ENCODE measurements around the gene KCNK5. TPM values are rescaled to one million over a fixed set of nuclear protein-coding genes. Genes with fewer than 3 reads are reported as not detected.

The KCNK5 gene
- total and polyA plus RNA-seq, 2 of the 8 experiments (the other 6 are each of a cell fraction or from before 2014, with no cell fraction given): 20.9 to 44.3 TPM

- TF ChIP-seq RBBP5 (IDR thresholded peaks at IDR 0.05; ENCODE audit: borderline replicate concordance, low read depth, low read length) (peak; percentile 69; the same call in 1 of the 2 replicates), SRF (IDR thresholded peaks at IDR 0.05; ENCODE audit: low read depth, low read length) (no peak), TCF12 (IDR thresholded peaks at IDR 0.05; ENCODE audit: low read depth, low read length) (no peak), KDM4A (IDR thresholded peaks at IDR 0.05; ENCODE audit: low read depth, low read length, severe bottlenecking) (peak; percentile 90), JUND (IDR thresholded peaks at IDR 0.05; ENCODE audit: low read length) (no peak), POLR2A (IDR thresholded peaks at IDR 0.05; ENCODE audit: control extremely low read depth in 1 of 2, low read depth in 2 of 2, low read length in 2 of 2) (peak; percentile 77 to 88), CEBPB (IDR thresholded peaks at IDR 0.05; ENCODE audit: low read depth, low read length) (no peak), YY1 (IDR thresholded peaks at IDR 0.05; ENCODE audit: low read depth, low read length) (no peak), SUZ12 (IDR thresholded peaks at IDR 0.05; ENCODE audit: low read length) (no peak), NANOG (IDR thresholded peaks at IDR 0.05; ENCODE audit: insufficient read depth, low read depth, low read length, poor library complexity, severe bottlenecking) (no peak), CHD2 (IDR thresholded peaks at IDR 0.05; ENCODE audit: low read length) (no peak), RFX5 (IDR thresholded peaks at IDR 0.05; ENCODE audit: borderline replicate concordance, low read depth, low read length) (no peak), SIN3A (conservative IDR thresholded peaks at IDR 0.05 in 1 of 2, IDR thresholded peaks at IDR 0.05 in 1 of 2; ENCODE audit: low read depth in 1 of 2, low read length in 2 of 2) (peak; percentile 4 to 62; a peak in 1 of 4 replicates), MAFK (IDR thresholded peaks at IDR 0.05; ENCODE audit: low read depth, low read length) (no peak), SP2 (IDR thresholded peaks at IDR 0.05; ENCODE audit: low read length) (no peak), SAP30 (IDR thresholded peaks at IDR 0.05; ENCODE audit: insufficient read depth, insufficient replicate concordance, low read length) (no peak), USF2 (IDR thresholded peaks at IDR 0.05; ENCODE audit: low read length) (0 out of 2 replicates have a peak, but pooled peaks have one; percentile 22), TAF1 (IDR thresholded peaks at IDR 0.05; ENCODE audit: low read depth, low read length) (peak; percentile 89), CREB1 (IDR thresholded peaks at IDR 0.05) (peak; percentile 90), ATF2 (IDR thresholded peaks at IDR 0.05; ENCODE audit: low read length) (no peak)
Observed at GRCh38 chr6:39228992-39229767, at the start of gene KCNK5 (continued).
